ENCODE results near the gene PLD5.

GRCh38 chr1:242185731-242186130 lies 338.8 kb downstream of the PLD5 start:
- no peak for TF ChIP-seq POLR2AphosphoS5 (IDR thresholded peaks at IDR 0.05; ENCODE audit: low read depth, low read length)
- TF ChIP-seq GABPA (IDR thresholded peaks at IDR 0.05; ENCODE audit: low read depth), result no peak
- no peak for TF ChIP-seq CTCF (IDR thresholded peaks at IDR 0.05)
- TF ChIP-seq TAF1 (IDR thresholded peaks at IDR 0.05; ENCODE audit: borderline replicate concordance, low read depth, low read length), result no peak
